Measurements from ENCODE around the gene BACH2. TPM values are rescaled to one million over a fixed set of nuclear protein-coding genes. Genes with fewer than 3 reads are reported as not detected.
A peak's percentile ranks its signal among the peaks of the same experiment; 100 is the strongest.

BACH2 gene
- total RNA-seq, 2 experiments from 2014 or later: 157 to 170 TPM

DNA sequence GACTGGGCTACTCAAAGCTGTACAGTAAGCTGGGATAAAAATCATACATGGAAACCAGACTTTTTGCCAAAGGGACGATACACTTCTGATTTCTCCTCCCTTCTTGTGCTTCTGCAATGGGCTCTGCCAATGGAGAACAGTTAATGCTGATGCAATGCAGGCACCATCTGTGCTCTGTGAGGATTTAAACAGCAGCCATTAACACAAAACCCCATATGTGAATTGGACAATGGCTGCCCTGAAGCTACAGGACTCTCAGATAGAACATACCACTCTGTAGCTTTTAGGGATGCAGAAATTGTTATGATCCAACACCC is 330.5 kb downstream of the BACH2 start:
- Histone ChIP-seq H3K36me3 (ENCODE audit: insufficient read depth, low read length) (peaks cover 9% of the 10 kb centered on the region), H3K27ac (ENCODE audit: low read depth in 1 of 2, low read length in 2 of 2) (no peak overlapping the region), H3K9me3 (ENCODE audit: control insufficient read depth in 1 of 2, insufficient read depth in 1 of 2, low read length in 2 of 2) (no peaks in the 10 kb centered on the region), H3K4me1 (ENCODE audit: insufficient read depth, low read length) (no peaks in the 10 kb centered on the region), H3K4me3 (ENCODE audit: low read length) (no peak overlapping the region), H3K27me3 (ENCODE audit: control insufficient read depth in 1 of 2, insufficient read depth in 2 of 2, low read length in 2 of 2) (no peaks in the 10 kb centered on the region)
- POLR2A ChIA-PET: no interaction called here
- peaks cover 60% of the 10 kb centered on the region for H3K4me1 Mint-ChIP-seq (ENCODE audit: low read depth)
- H3K9me3 Mint-ChIP-seq: no peaks in the 10 kb centered on the region
- DNase-seq (no peak), ATAC-seq (ENCODE audit: poor library complexity) (no peak)
- TF ChIP-seq, protein P1, sequence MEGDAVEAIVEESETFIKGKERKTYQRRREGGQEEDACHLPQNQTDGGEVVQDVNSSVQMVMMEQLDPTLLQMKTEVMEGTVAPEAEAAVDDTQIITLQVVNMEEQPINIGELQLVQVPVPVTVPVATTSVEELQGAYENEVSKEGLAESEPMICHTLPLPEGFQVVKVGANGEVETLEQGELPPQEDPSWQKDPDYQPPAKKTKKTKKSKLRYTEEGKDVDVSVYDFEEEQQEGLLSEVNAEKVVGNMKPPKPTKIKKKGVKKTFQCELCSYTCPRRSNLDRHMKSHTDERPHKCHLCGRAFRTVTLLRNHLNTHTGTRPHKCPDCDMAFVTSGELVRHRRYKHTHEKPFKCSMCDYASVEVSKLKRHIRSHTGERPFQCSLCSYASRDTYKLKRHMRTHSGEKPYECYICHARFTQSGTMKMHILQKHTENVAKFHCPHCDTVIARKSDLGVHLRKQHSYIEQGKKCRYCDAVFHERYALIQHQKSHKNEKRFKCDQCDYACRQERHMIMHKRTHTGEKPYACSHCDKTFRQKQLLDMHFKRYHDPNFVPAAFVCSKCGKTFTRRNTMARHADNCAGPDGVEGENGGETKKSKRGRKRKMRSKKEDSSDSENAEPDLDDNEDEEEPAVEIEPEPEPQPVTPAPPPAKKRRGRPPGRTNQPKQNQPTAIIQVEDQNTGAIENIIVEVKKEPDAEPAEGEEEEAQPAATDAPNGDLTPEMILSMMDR (IDR thresholded peaks at IDR 0.05): no peak
- H3K4me3 Mint-ChIP-seq: no peak overlapping the region
- CTCF ChIA-PET: interaction anchor here (1.1 kb wide), 1 partner anchor 13 kb away, joined by 3 read pairs; no protein-coding TSS in a partner anchor
- H3K27me3 Mint-ChIP-seq: no peaks in the 10 kb centered on the region
- intact Hi-C loops (cut with DNase I, micrococcal nuclease): no loop called here
- H3K27ac Mint-ChIP-seq: peak overlapping the region; percentile 45
- H3K36me3 Mint-ChIP-seq (ENCODE audit: low read depth): peaks cover 54% of the 10 kb centered on the region

GRCh38 chr6:89965441-89966227 is 331.0 kb downstream of the BACH2 start:
- Histone ChIP-seq H3K4me1 (ENCODE audit: insufficient read depth, low read length) (no peaks in the 10 kb centered on the region), H3K27me3 (ENCODE audit: control insufficient read depth in 1 of 2, insufficient read depth in 2 of 2, low read length in 2 of 2) (no peaks in the 10 kb centered on the region), H3K4me3 (ENCODE audit: low read length) (no peak overlapping the region), H3K27ac (ENCODE audit: low read depth in 1 of 2, low read length in 2 of 2) (no peak overlapping the region), H3K9me3 (ENCODE audit: control insufficient read depth in 1 of 2, insufficient read depth in 1 of 2, low read length in 2 of 2) (no peaks in the 10 kb centered on the region), H3K36me3 (ENCODE audit: insufficient read depth, low read length) (peaks cover 9% of the 10 kb centered on the region)
- TF ChIP-seq, protein P1 (IDR thresholded peaks at IDR 0.05): no peak
- Mint-ChIP-seq H3K27ac (peak overlapping the region; percentile 45), H3K4me1 (ENCODE audit: low read depth) (peaks cover 63% of the 10 kb centered on the region), H3K9me3 (no peaks in the 10 kb centered on the region), H3K36me3 (ENCODE audit: low read depth) (peaks cover 54% of the 10 kb centered on the region), H3K4me3 (no peak overlapping the region), H3K27me3 (no peaks in the 10 kb centered on the region)
- intact Hi-C loops (cut with DNase I, micrococcal nuclease): no loop called here
- ChIA-PET CTCF (interaction anchor here (1.1 kb wide), 1 partner anchor 12 kb away, joined by 3 read pairs; no protein-coding TSS in a partner anchor), POLR2A (no interaction called here)
- DNase-seq (no peak), ATAC-seq (ENCODE audit: poor library complexity) (no peak)

GRCh38 chr6:89963391-89963790 is 333.3 kb downstream of the BACH2 start:
- ChIA-PET POLR2A (no interaction called here), CTCF (no interaction called here)
- Histone ChIP-seq H3K4me1 (ENCODE audit: insufficient read depth, low read length) (no peaks in the 10 kb centered on the region), H3K36me3 (ENCODE audit: insufficient read depth, low read length) (peaks cover 4% of the 10 kb centered on the region), H3K27me3 (ENCODE audit: control insufficient read depth in 1 of 2, insufficient read depth in 2 of 2, low read length in 2 of 2) (no peaks in the 10 kb centered on the region), H3K9me3 (ENCODE audit: control insufficient read depth in 1 of 2, insufficient read depth in 1 of 2, low read length in 2 of 2) (no peaks in the 10 kb centered on the region), H3K4me3 (ENCODE audit: low read length) (no peak overlapping the region), H3K27ac (ENCODE audit: low read depth in 1 of 2, low read length in 2 of 2) (no peak overlapping the region)
- H3K4me3 Mint-ChIP-seq: no peak overlapping the region
- peaks cover 81% of the 10 kb centered on the region for H3K4me1 Mint-ChIP-seq (ENCODE audit: low read depth)
- intact Hi-C loops (cut with DNase I, micrococcal nuclease): no loop called here
- no peak for DNase-seq
- H3K9me3 Mint-ChIP-seq: no peaks in the 10 kb centered on the region
- peak overlapping the region; percentile 92 for H3K27ac Mint-ChIP-seq
- ATAC-seq (ENCODE audit: poor library complexity): no peak
- no peaks in the 10 kb centered on the region for H3K27me3 Mint-ChIP-seq
- TF ChIP-seq, protein P1 (IDR thresholded peaks at IDR 0.05): no peak
- H3K36me3 Mint-ChIP-seq (ENCODE audit: low read depth): peaks cover 66% of the 10 kb centered on the region
